ENCODE data around the gene CDC42SE1.

Gene CDC42SE1

GRCh38 chr1:151008244-151009205 is 50.9 kb downstream of the CDC42SE1 start, which contains the start of gene PRUNE1:
Gene PRUNE1 (plus strand): TSS chr1:151008449. CDS start chr1:151008633, 184 bp downstream.
- peak; percentile 99 for DNase-seq (ENCODE audit: low spot score)

GRCh38 chr1:151007853-151008243 is 51.6 kb downstream of the CDC42SE1 start:
- no peak for DNase-seq (ENCODE audit: low spot score)

- DNase-seq (ENCODE audit: low spot score): peak; percentile 89
Measured at GRCh38 chr1:151006327-151007052, 52.9 kb downstream of the CDC42SE1 start, which contains the start of gene MINDY1. Gene MINDY1 (minus strand): TSS chr1:151006902. CDS start chr1:151002617, 4,285 bp downstream.

- no peak for DNase-seq (ENCODE audit: low spot score)
Measured at GRCh38 chr1:151005729-151006319, 53.6 kb downstream of the CDC42SE1 start.

- DNase-seq (ENCODE audit: low spot score): no peak
Measured at GRCh38 chr1:151003180-151003579, 56.2 kb downstream of the CDC42SE1 start.

GRCh38 chr1:151002611-151003010 is 56.8 kb downstream of the CDC42SE1 start:
- no peak for DNase-seq (ENCODE audit: low spot score)

GRCh38 chr1:151002051-151002450 is 57.4 kb downstream of the CDC42SE1 start:
- DNase-seq (ENCODE audit: low spot score): no peak

- DNase-seq (ENCODE audit: low spot score): no peak
Measured at GRCh38 chr1:151001602-151002001, 57.8 kb downstream of the CDC42SE1 start.
